DOHH2 (cell line): ENCODE measurements around the gene COL4A2.

ENCODE experiments used
- H3F3A ChIP-seq: fragments of 200-600 bp; sonication (generic), shearing (Covaris generic); 2 replicates; pipeline ENCODE4 v1.6.0; 2016; ENCODE audit warnings: antibody characterized with exemption, mild to moderate bottlenecking; ENCODE audit not compliant: control insufficient read depth, insufficient read depth
- H3K27ac ChIP-seq: fragments of 200-600 bp; sonication (generic); 2 replicates; pipeline ENCODE4 v1.5.1; 2014; ENCODE audit warnings: low read depth, mild to moderate bottlenecking, low read length, moderate library complexity
- H3K27me3 ChIP-seq: fragments of 200-600 bp; sonication (generic); 2 replicates; pipeline ENCODE4 v1.6.1; 2014; ENCODE audit warnings: mild to moderate bottlenecking, low read length, mixed read lengths; ENCODE audit not compliant: control insufficient read depth
- H3K36me3 ChIP-seq: fragments of 200-600 bp; sonication (generic); 2 replicates; pipeline ENCODE4 v1.6.1; 2014; ENCODE audit warnings: mild to moderate bottlenecking, low read length, moderate library complexity, mixed read lengths; ENCODE audit not compliant: control insufficient read depth
- H3K4me1 ChIP-seq: fragments of 200-600 bp; sonication (generic); 2 replicates; pipeline ENCODE4 v1.6.1; 2014; ENCODE audit warnings: mild to moderate bottlenecking, low read length, mixed read lengths; ENCODE audit not compliant: control insufficient read depth
- H3K4me2 ChIP-seq: fragments of 200-600 bp; sonication (generic); 2 replicates; pipeline ENCODE4 v1.6.0; 2014; ENCODE audit warnings: mild to moderate bottlenecking, low read length, moderate library complexity
- H3K4me3 ChIP-seq: fragments of 200-600 bp; sonication (generic); 2 replicates; pipeline ENCODE4 v1.5.1; 2014; ENCODE audit warnings: mild to moderate bottlenecking, low read length, mixed read lengths
- H3K79me2 ChIP-seq: fragments of 200-600 bp; sonication (generic); 2 replicates; pipeline ENCODE4 v1.6.1; 2014; ENCODE audit warnings: mild to moderate bottlenecking, low read length, mixed read lengths; ENCODE audit not compliant: control insufficient read depth
- H3K9me2 ChIP-seq: fragments of 200-600 bp; sonication (generic); replicated peaks from 2 replicates; pipeline ENCODE4 v1.6.1; 2014; ENCODE audit warnings: mild to moderate bottlenecking, low read length, mixed read lengths; ENCODE audit not compliant: control insufficient read depth
- H3K9me3 ChIP-seq: fragments of 200-600 bp; sonication (generic); 2 replicates; pipeline ENCODE4 v1.6.1; 2014; ENCODE audit warnings: antibody characterized with exemption, low read length, mixed read lengths; ENCODE audit not compliant: control insufficient read depth, insufficient read depth
- H4K20me1 ChIP-seq: fragments of 200-600 bp; sonication (generic); 2 replicates; pipeline ENCODE4 v1.6.0; 2014; ENCODE audit warnings: low read depth, mild to moderate bottlenecking, antibody characterized with exemption, low read length, moderate library complexity; ENCODE audit not compliant: control insufficient read depth, insufficient read depth
- EZH2phosphoT487 ChIP-seq: fragments of 200-600 bp; sonication (generic); IDR thresholded peaks from 2 replicates; pipeline ENCODE4 v1.6.1; 2017; ENCODE audit warnings: borderline replicate concordance, mild to moderate bottlenecking, antibody characterized with exemption, low read length, moderate library complexity, mixed read lengths
- TF ChIP-seq, protein P1 (sequence below): fragments of 200-600 bp; sonication (generic); IDR thresholded peaks from one replicate; pipeline ENCODE4 v1.5.1; 2014; ENCODE audit warnings: antibody characterized with exemption, mild to moderate bottlenecking, low read depth, low read length; ENCODE audit not compliant: poor library complexity, severe bottlenecking

The COL4A2 gene

DNA sequence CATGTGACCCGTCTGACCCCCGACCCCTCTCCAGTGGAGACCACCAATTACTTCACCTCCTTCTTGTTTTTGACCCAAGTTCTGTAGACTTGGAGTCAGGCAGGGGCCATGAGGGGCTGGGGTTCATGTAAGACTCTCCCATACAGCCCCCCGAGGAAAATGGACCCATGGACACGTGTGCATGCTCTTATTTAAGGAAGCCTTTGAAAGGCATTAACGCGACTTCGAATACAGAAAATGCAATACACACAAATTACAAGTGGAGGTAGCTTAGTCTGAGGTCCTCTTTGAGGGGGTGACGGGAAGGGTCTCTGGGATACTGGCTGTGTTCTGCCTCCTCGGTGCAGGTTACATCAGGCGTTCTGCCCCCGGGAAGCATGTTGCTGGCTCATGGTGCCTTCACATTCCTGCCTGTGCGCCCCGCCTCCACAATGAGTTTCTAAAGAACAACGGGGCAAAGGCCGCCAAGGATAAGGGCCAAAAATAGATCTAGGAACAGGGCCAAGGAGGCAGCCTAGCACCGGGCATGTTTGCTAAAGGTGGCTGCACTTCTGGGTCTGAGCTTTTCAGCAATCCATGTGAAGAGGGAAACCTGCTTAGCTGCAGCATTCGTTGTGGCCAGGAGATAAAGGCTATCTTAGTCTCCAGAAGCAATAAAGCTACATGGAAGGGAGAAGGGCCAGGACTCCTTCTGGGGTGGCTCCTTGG is 199.9 kb downstream of the COL4A2 start:
- TF ChIP-seq EZH2phosphoT487, result no peak
- TF ChIP-seq, protein P1, sequence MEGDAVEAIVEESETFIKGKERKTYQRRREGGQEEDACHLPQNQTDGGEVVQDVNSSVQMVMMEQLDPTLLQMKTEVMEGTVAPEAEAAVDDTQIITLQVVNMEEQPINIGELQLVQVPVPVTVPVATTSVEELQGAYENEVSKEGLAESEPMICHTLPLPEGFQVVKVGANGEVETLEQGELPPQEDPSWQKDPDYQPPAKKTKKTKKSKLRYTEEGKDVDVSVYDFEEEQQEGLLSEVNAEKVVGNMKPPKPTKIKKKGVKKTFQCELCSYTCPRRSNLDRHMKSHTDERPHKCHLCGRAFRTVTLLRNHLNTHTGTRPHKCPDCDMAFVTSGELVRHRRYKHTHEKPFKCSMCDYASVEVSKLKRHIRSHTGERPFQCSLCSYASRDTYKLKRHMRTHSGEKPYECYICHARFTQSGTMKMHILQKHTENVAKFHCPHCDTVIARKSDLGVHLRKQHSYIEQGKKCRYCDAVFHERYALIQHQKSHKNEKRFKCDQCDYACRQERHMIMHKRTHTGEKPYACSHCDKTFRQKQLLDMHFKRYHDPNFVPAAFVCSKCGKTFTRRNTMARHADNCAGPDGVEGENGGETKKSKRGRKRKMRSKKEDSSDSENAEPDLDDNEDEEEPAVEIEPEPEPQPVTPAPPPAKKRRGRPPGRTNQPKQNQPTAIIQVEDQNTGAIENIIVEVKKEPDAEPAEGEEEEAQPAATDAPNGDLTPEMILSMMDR, result no peak
- Histone ChIP-seq H3K9me3 (no peaks in the 10 kb centered on the region), H3K27me3 (no peaks in the 10 kb centered on the region), H3K4me1 (peaks cover 10% of the 10 kb centered on the region), H3K27ac (no peak overlapping the region), H3K36me3 (no peaks in the 10 kb centered on the region), H3K4me2 (no peak overlapping the region), H3K79me2 (no peaks in the 10 kb centered on the region), H3F3A (no peaks in the 10 kb centered on the region), H3K4me3 (no peak overlapping the region), H3K9me2 (no peaks in the 10 kb centered on the region), H4K20me1 (no peaks in the 10 kb centered on the region)

DNA sequence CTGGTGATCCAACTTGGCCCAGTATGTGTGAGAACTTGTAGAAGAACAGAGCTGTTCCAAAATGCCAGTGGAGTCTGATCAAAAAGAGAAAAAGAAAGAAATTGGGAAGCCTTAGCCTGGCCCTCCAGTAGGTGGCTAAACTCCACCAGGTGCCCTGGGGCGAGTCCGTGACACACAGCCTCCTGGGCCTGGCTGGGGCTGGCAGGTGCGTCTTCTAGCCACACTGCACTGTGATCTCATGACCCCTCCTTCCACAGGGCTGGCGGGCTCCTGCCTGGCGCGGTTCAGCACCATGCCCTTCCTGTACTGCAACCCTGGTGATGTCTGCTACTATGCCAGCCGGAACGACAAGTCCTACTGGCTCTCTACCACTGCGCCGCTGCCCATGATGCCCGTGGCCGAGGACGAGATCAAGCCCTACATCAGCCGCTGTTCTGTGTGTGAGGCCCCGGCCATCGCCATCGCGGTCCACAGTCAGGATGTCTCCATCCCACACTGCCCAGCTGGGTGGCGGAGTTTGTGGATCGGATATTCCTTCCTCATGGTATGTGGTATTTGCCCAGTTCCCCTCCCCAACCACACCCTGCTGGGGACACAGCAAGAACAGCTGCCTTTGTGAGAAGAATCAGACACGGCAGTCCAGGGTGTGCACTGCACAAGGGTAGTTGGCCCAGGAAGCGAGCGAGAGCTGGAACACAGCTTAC is 200.7 kb downstream of the COL4A2 start:
- Histone ChIP-seq H3K4me3 (no peak overlapping the region), H4K20me1 (no peaks in the 10 kb centered on the region), H3K9me3 (no peaks in the 10 kb centered on the region), H3K9me2 (no peaks in the 10 kb centered on the region), H3K27ac (no peak overlapping the region), H3K36me3 (no peaks in the 10 kb centered on the region), H3K4me2 (no peak overlapping the region), H3F3A (no peaks in the 10 kb centered on the region), H3K79me2 (no peaks in the 10 kb centered on the region), H3K4me1 (peaks cover 10% of the 10 kb centered on the region), H3K27me3 (no peaks in the 10 kb centered on the region)
- TF ChIP-seq, protein P1, result no peak
- no peak for TF ChIP-seq EZH2phosphoT487

DNA sequence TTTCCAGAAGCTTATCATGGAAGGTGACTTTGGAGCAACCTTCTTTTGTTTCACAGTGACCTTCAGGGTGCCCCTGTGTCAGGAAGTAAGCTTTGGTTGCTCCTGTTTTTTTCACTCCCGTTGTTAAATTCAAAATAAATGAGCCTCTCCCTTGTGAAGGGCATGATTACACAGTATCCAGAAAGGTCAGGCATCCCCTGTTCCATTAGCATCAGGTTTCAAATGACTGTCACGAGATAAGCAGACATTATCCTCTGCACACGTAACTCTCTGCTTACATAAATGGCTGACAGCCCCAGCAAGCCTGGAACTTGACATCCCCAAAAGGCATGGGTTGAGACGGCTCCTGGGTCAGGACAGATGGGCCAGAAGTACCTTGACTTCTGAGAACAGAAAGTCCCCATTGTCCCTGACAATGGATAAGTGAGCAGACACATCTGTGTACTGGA is 202.4 kb downstream of the COL4A2 start:
- Histone ChIP-seq H3K79me2 (no peaks in the 10 kb centered on the region), H3K4me1 (peaks cover 10% of the 10 kb centered on the region), H3K27ac (no peak overlapping the region), H3K9me3 (no peaks in the 10 kb centered on the region), H3K4me3 (no peak overlapping the region), H4K20me1 (no peaks in the 10 kb centered on the region), H3F3A (no peaks in the 10 kb centered on the region), H3K4me2 (no peak overlapping the region), H3K36me3 (no peaks in the 10 kb centered on the region), H3K9me2 (no peaks in the 10 kb centered on the region), H3K27me3 (no peaks in the 10 kb centered on the region)
- TF ChIP-seq EZH2phosphoT487, result no peak
- TF ChIP-seq, protein P1, result no peak
